Colonic mucosa (tissue), 4 donors: ENCODE measurements around the gene BBS4. TPM values are rescaled to one million over a fixed set of nuclear protein-coding genes. Genes with fewer than 3 reads are reported as not detected.
"Not testable (repeated sequence)": the region's sequence is repeated elsewhere in the genome, so short reads cannot be mapped to it uniquely, and the experiment has no call there.

ENCODE experiments used
- DNase-seq: peaks from one replicate; pipeline ENCODE4 v3.0.0-alpha.2; 2020
- H3K27ac ChIP-seq: fragments of 200-600 bp; one replicate; pipeline ENCODE4 v1.8.0; 2021
- H3K27me3 ChIP-seq: fragments of 200-600 bp; one replicate; pipeline ENCODE4 v1.8.0; 2021
- H3K36me3 ChIP-seq: fragments of 200-600 bp; one replicate; pipeline ENCODE4 v1.8.0; 2021
- H3K4me1 ChIP-seq: fragments of 200-600 bp; one replicate; pipeline ENCODE4 v1.8.0; 2021; ENCODE audit warnings: mild to moderate bottlenecking
- H3K4me3 ChIP-seq: fragments of 200-600 bp; one replicate; pipeline ENCODE4 v1.8.0; 2021
- H3K9ac ChIP-seq, 2 donors: one replicate each; pipeline ENCODE4 v1.7.0; 2013; ENCODE audit warnings: control low read depth in 2 of 2, low read depth in 2 of 2, low read length in 2 of 2
- H3K9me3 ChIP-seq: fragments of 200-600 bp; one replicate; pipeline ENCODE4 v1.8.0; 2021
- intact Hi-C: fragments of 100-400 bp; cut with DNase I; formaldehyde crosslinking; loops from one replicate; pipeline ENCODE4 v1.14.1; 2022
- total RNA-seq, 2 donors: library from RNA; stranded (reverse); fragmentation: NEBNext Ultra II Directional in 1 of 2; extraction: Animal tissue kit (Norgen Biotek cat#: 25700) in 1 of 2; gene quantifications; one replicate each; pipeline ENCODE4 v1.2.1, GENCODE V29; 2021
- TF ChIP-seq, protein P1 (sequence below): fragments of 200-600 bp; IDR thresholded peaks from one replicate; pipeline ENCODE4 v1.8.0; 2022; ENCODE audit warnings: antibody characterized with exemption, mild to moderate bottlenecking
- donor health status: healthy.
- donor health status: DM: no; HTN: no; CAD: no.
- donor health status: DM: no; HTN: no; CAD: no.

Gene BBS4
- total RNA-seq, 2 donors from 2014 or later: 10.7 to 13.7 TPM

- no peak overlapping the region for H3K9ac ChIP-seq
- no peaks in the 10 kb centered on the region for H3K9me3 ChIP-seq
- H3K36me3 ChIP-seq: no peaks in the 10 kb centered on the region
- H3K4me1 ChIP-seq: no peaks in the 10 kb centered on the region
- intact Hi-C loops: loop anchor here (10.0 kb wide), 1 partner anchor 548 kb away; no protein-coding TSS in a partner anchor
- H3K27me3 ChIP-seq: no peaks in the 10 kb centered on the region
- TF ChIP-seq, protein P1, sequence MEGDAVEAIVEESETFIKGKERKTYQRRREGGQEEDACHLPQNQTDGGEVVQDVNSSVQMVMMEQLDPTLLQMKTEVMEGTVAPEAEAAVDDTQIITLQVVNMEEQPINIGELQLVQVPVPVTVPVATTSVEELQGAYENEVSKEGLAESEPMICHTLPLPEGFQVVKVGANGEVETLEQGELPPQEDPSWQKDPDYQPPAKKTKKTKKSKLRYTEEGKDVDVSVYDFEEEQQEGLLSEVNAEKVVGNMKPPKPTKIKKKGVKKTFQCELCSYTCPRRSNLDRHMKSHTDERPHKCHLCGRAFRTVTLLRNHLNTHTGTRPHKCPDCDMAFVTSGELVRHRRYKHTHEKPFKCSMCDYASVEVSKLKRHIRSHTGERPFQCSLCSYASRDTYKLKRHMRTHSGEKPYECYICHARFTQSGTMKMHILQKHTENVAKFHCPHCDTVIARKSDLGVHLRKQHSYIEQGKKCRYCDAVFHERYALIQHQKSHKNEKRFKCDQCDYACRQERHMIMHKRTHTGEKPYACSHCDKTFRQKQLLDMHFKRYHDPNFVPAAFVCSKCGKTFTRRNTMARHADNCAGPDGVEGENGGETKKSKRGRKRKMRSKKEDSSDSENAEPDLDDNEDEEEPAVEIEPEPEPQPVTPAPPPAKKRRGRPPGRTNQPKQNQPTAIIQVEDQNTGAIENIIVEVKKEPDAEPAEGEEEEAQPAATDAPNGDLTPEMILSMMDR: no peak
- H3K27ac ChIP-seq: no peak overlapping the region
- no peak for DNase-seq
- H3K4me3 ChIP-seq: no peak overlapping the region
Measured at GRCh38 chr15:72727154-72727553, 41.1 kb downstream of the BBS4 start.

- intact Hi-C loops: loop anchor here (10.0 kb wide), 1 partner anchor 547 kb away; no protein-coding TSS in a partner anchor
- H3K36me3 ChIP-seq, DNase-seq: not testable (repeated sequence)
Measured at GRCh38 chr15:72728249-72728648, 42.2 kb downstream of the BBS4 start.

GRCh38 chr15:72728821-72729220, 42.8 kb downstream of the BBS4 start:
- intact Hi-C loops: loop anchor here (10.0 kb wide), 1 partner anchor 546 kb away; no protein-coding TSS in a partner anchor
- TF ChIP-seq, protein P1: no peak
- no peak overlapping the region for H3K27ac ChIP-seq

More at GRCh38 chr15:72728249-72728648, 42.2 kb downstream of the BBS4 start:
- not testable (repeated sequence) for H3K27ac ChIP-seq, H3K9ac ChIP-seq, H3K4me1 ChIP-seq, H3K4me3 ChIP-seq, H3K27me3 ChIP-seq, H3K9me3 ChIP-seq

GRCh38 chr15:72732086-72732485, 46.1 kb downstream of the BBS4 start:
- intact Hi-C loops: no loop called here
- no peak for DNase-seq
- H3K4me1 ChIP-seq: no peaks in the 10 kb centered on the region
- no peak overlapping the region for H3K9ac ChIP-seq
- H3K4me3 ChIP-seq: no peak overlapping the region
- H3K27ac ChIP-seq: no peak overlapping the region
- no peaks in the 10 kb centered on the region for H3K9me3 ChIP-seq
- TF ChIP-seq, protein P1: no peak
- peaks cover 4% of the 10 kb centered on the region for H3K36me3 ChIP-seq
- H3K27me3 ChIP-seq: no peaks in the 10 kb centered on the region

More at GRCh38 chr15:72728821-72729220, 42.8 kb downstream of the BBS4 start:
- no peaks in the 10 kb centered on the region for H3K36me3 ChIP-seq
- no peaks in the 10 kb centered on the region for H3K27me3 ChIP-seq
- no peaks in the 10 kb centered on the region for H3K9me3 ChIP-seq
- H3K4me1 ChIP-seq: no peaks in the 10 kb centered on the region
- DNase-seq: no peak
- H3K4me3 ChIP-seq: no peak overlapping the region
- no peak overlapping the region for H3K9ac ChIP-seq

DNA sequence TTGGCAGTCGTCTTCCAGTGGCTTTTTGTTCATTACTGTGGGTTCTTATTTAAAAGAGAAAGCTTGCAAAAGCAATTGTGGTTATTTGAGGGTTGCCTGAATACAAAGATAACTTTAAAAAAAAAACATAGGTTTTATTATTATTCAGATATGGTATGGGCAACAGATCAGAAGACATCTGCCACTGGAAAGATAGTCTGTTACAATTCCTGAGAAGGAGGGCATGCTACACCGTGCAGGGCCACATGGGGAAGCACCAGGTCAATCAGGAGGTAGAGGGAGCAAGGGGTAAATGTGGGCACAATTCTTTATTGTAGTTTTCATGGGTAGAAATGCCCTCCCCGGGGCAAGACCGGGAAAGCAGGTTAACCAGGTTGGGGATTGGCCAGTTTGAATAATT, 46.5 kb downstream of the BBS4 start:
- H3K9ac ChIP-seq: no peak overlapping the region
- no peaks in the 10 kb centered on the region for H3K4me1 ChIP-seq
- H3K27ac ChIP-seq: no peak overlapping the region
- peaks cover 6% of the 10 kb centered on the region for H3K36me3 ChIP-seq
- no peak for DNase-seq
- no peaks in the 10 kb centered on the region for H3K27me3 ChIP-seq
- H3K4me3 ChIP-seq: no peak overlapping the region
- intact Hi-C loops: no loop called here
- TF ChIP-seq, protein P1: no peak
- H3K9me3 ChIP-seq: no peaks in the 10 kb centered on the region

DNA sequence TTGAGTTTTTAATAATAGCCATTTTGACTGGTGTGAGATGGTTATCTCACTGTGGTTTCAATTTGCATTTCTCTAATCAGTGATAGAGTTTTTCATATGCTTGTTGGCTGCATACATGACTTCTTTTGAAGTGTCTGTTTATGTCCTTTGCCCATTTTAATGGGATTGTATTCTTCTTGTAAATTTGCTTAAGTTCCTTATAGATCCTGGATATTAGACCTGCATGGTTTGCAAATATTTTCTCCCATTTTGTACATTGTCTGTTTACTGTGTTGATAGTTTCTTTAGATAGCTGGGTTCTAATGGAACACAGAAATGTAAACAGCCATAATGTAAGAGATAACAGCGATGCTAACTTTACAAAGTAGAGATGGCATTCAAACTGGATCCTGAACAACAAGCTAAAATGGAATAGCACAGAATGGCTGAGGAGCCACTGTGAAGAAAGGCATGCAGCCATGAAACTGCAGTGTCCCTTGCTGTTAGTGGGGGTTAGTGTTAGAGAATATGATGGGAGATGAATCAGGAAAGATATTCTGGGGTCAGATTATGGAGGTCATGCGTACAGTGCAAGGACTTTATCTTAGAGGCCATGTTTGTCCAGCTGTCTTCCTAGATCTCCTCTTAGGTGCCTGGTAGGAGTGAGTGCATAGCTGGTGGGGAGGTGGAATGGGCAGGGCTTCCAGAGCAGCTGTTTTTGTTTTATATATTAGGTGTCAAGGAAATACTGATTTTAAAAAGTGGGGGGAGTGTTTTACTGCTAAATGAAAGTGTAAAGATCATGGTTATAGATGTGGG, 48.1 kb downstream of the BBS4 start:
- Histone ChIP-seq H3K9ac (no peak overlapping the region), H3K9me3 (no peaks in the 10 kb centered on the region), H3K4me1 (no peaks in the 10 kb centered on the region), H3K36me3 (peaks cover 6% of the 10 kb centered on the region), H3K27ac (no peak overlapping the region), H3K4me3 (no peak overlapping the region), H3K27me3 (no peaks in the 10 kb centered on the region)
- DNase-seq: no peak
- intact Hi-C loops: no loop called here
- TF ChIP-seq, protein P1: no peak
